ENCODE measurements around the gene C2CD4C. TPM values are rescaled to one million over a fixed set of nuclear protein-coding genes. Genes with fewer than 3 reads are reported as not detected.
A peak's percentile ranks its signal among the peaks of the same experiment; 100 is the strongest.
"Not testable (repeated sequence)": the region's sequence is repeated elsewhere in the genome, so short reads cannot be mapped to it uniquely, and the experiment has no call there.

C2CD4C gene
- total RNA-seq, 1 donor from 2014 or later, result 7.5 TPM

DNA sequence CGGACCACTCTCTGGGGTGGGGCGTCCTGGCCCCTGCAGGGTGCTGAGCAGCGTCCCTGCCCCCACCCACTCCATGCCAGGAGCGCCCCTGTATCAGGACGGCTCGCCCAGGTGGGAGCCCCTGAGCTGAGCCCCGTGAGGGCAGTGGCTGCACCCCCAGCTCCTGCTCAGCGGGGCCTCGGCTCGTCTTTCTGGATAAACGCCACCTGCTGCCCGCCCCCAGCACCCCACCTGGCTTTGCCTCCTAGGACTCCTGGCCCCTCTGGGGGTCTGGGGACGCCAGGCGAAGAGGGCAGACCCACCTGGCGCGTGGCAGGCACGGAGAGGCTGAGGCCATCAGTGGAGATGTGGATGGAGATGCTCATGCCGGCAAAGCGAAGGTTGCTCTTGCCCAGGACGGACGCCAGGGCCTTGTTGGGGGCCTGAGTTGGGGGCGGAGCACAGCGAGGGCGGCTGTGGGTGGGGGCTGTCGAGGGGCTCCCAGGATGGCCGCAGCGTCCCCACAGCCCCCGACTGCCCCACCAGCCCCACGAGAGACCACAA lies 29.5 kb upstream of the C2CD4C start:
- DNase-seq (ENCODE audit: low read depth in 2 of 2), result no peak

DNA sequence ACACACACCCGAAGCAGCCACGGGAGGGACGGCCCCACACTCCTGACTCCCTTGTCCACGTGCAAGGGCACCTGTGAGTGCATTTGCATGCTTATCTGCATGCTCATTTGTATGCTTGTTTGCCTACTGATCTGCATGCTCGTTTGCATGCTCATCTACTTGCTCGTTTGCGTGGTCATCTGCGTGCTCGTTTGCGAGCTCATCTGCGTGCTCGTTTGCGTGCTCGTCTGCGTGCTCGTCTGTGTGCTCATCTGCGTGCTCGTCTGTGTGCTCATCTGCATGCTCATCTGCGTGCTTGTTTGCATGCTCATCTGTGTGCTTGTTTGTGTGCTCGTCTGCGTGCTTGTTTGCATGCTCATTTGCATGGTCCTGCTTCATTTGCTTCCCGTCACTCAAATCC lies 28.1 kb upstream of the C2CD4C start:
- DNase-seq (ENCODE audit: low read depth in 2 of 2), result no peak

DNA sequence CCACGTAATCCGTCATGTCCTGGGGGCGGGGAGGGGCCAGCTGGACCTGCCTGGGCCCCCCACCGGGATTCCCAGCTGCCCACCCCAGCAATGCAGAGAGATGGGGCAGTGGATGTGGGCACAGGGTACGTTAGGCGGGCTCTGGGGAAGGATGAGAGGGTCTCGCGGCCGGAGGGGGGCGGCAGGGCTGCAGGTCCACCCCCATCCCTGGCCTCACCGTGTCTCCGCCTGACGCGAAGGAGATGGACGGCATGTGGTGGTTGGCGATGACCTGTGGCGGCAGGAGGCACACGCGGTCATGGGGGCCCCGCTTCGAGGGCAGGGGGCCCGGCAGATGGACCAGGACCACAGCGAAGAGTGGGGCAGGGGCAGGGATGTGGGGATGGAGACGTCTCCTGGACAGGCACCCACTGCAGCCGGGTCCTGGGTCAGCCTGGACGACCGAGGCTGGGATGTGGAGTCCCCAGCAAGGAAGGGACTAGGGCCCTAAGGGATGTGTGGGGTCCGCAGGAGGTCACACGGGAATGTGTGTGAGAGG lies 27.5 kb upstream of the C2CD4C start:
- no peak for DNase-seq (ENCODE audit: low read depth in 2 of 2)

DNA sequence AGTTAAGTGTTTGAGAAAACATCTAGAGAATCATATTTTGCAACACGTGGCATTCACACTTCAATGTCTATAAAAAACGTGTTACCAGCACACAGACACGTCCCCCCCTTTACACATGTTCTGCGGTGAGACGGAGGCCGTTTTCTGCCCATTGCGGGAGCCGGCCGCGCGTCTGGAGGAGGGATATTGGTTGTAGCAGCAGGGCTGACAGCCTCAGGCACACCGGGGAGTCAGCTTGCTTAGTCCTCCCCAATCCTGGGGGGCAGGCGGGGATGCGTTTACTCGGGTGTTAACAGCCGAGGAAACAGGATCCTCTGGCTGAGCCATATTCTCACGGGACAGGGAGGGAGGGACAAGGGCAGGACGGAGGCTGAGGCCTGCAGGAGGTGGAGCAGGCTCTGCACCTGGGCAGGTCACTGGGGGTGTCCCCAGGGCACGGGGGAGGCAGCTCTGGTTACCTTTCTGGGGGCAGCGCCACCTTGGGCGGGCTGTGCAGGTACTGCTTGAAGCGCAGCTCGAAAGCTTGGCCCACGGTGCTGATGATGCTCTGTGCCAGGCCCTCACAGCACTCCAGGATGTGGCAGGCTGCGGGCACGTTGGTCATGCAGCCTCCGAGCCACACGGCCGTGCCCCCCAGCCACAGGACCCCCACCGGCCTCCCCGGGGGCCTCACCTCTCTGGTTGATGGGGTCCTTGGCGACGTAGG lies 26.9 kb upstream of the C2CD4C start:
- no peak for DNase-seq (ENCODE audit: low read depth in 2 of 2)

DNA sequence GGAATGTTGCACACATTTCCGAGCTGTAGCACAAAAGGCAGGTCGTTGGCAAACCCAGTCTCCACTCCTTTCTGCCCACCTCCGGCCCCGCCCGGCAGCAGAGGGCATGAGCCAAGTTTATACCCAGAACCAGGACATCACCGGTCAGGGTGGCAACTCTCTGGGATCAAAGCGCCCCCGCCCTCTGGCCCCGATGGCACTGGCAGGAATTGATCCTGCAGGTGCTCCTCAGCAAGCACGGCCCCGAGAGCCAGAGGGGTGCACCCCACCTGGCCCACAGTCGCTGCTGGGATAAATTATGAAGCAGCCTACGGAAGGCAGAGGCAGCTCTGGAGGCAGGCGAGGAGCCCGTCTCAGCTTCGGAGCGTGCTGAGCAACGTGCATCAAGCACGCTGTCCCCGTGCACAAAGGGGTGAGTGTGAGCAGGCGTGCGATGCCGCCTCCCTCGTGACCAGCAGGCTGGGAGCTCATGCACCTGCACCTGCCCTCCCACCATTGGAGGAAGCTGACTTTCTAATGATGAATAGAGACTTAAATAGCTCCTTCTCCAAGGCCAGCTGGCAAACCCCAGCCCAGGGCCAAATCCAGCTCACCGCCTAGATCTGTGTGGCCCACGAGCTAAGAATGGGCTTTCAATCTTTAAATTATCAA lies 26.2 kb upstream of the C2CD4C start:
- DNase-seq (ENCODE audit: low read depth in 2 of 2), result no peak

DNA sequence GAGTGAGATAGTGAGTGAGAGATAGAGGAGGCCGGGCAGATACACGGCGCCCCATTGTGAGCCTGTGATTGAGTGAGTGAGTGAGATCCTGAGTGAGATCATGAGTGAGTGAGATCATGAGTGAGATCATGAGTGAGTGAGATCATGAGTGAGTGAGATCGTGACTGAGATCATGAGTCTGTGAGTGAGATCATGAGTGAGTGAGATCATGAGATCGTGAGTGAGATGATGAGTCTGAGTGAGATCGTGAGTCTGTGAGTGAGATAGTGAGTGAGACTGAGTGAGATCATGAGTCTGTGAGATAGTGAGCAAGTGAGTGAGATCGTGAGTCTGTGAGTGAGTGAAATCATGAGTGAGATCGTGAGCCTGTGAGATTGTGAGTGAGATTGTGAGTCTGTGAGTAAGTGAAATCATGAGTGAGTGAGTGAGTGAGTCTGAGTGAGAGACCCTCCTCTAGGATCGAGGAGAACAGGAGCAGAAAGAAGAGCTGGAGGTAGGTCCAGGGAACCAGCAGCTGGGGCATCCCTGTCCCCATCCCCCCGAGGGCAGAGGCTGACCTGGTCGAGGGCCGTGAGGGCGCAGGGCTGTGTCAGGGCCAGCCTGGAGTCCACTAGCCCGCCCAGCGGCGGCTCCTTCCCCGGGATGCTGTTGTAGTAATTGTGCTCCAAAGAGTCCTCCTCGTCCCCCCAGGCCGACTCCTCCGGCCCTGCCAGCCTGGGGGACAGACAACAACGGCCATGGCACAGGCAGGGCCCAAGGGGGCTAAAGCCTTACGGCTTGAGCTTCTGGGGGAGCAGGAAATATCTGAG lies 25.4 kb upstream of the C2CD4C start:
- DNase-seq (ENCODE audit: low read depth in 2 of 2), result no peak

DNA sequence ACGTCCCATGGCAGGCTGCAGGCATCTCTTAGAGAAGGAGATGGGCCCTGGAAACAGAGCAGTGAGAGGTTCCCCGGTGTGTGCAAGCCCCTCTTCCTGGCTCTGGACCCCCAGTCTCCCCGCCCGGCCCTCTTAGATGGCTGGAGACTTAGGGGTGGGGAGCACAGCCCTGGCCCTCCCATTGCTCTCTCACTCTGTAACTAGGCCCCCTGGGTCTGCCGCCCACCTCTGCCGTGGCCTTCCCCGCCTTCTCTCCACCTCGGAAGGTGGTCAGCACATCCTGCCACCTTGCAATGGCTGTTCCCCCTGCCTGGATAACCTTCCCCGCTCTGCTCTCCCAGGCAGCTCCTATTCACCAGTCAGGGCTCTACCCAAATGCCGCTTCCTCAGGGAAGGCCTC lies 21.8 kb upstream of the C2CD4C start:
- DNase-seq (ENCODE audit: low read depth in 2 of 2), result no peak

DNA sequence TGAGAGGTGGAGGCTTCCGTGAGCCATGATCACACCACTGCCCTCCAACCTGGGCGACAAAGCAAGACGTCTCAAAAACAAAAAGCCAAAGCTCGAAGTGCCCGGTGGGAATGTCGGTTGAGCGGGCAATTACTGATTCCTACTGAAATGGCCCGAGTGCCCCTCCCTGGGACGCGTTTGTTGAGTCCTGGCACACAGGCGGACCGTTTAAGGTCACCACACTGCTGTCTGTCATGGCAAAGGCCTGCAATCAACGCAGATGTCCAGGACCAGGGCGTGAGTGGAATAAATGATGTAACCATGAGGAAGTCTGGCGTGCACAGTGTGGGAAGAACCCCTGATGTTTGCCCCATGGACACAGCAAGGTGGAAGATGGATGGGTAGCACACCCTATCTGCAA lies 19.2 kb upstream of the C2CD4C start:
- DNase-seq (ENCODE audit: low read depth in 2 of 2), result peak in 1 of 2 donors; percentile 79

DNA sequence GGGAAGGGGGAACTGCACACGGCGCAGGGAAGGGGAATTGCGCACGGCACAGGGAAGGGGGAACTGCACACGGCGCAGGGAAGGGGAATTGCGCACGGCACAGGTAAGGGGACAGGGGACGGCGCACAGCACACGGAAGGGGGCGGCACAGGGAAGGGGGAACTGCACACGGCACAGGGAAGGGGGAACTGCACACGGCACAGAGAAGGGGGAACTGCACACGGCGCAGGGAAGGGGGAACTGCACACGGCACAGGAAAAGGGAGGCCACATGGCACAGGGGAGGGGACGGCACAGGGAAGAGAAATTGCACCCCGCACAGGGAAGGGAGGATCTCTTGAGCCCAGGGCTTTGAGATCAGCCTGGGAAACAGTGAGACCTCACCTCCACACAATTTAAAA lies 18.7 kb upstream of the C2CD4C start:
- not testable (repeated sequence) for DNase-seq (ENCODE audit: low read depth in 2 of 2)

DNA sequence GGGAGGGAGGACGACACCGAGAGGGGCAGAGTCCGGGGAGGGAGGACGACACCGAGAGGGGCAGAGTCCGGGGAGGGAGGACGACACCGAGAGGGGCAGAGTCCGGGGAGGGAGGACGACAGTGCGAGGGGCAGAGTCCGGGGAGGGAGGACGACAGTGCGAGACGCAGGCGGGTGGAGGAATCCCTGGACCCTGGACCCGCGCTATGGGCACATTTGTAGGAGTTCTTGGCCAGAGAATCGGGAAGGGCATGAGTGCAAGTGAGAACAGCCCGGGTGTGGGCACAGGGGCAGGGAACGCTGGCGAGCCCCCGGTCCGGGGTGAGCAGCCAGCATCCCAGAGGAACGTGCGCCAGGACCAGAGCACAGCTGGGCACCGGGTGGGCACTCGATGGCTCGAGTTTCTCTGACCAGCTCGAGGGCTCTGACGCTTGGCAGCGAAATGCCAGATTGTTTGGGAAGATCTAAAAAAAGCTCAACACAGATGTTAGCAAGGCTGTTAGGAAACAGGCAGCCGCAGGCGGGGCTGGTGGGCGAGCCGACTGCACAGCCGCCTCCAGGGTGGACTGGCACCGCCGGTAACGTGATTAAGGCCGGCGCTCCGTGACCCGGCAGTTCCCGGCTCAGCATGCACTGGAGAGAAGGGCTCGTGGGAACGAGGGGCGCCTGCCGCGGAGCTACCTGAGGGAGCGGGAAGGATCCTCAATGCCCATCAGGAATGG lies 17.9 kb upstream of the C2CD4C start:
- no peak for DNase-seq (ENCODE audit: low read depth in 2 of 2)

DNA sequence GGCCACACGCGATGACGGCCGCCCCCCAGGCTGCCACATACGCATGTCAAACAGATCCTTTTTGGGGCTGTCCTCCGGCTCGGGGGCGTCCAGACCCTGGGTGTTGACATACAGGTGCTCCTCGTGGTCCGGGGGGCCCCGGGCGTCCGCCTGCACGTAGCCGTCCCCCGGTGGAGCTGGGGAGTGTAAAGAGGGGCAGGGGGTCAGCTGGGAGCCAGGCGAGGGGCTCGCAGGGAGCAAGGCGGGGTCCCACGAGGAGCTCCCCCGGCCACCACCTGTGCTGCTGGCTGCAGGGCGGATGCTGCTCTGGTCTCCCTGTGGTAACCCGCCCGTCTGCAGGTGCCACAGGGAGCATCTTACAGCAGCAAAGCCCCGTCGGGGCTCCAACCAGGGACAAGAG lies 16.1 kb upstream of the C2CD4C start:
- no peak for DNase-seq (ENCODE audit: low read depth in 2 of 2)

DNA sequence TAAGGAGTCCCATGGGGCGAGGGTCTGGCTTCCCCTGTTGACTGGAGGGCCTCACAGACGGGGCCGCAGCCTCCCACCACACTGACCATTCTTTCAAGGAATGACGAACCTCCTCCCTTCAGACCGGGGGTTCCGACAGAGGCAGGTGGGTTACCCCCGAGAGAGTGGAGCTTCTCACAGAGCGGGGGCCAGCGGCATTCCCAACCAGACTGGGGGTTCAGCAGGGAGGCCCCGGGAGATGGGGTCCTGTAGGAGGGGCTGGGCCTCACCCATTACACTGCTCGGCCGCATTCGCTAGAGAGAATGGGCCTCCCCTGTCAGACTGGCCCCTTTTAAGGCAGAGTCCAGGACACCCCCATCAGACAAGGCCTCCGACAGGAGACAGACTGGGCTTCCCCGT lies 15.6 kb upstream of the C2CD4C start:
- DNase-seq (ENCODE audit: low read depth in 2 of 2), result no peak

DNA sequence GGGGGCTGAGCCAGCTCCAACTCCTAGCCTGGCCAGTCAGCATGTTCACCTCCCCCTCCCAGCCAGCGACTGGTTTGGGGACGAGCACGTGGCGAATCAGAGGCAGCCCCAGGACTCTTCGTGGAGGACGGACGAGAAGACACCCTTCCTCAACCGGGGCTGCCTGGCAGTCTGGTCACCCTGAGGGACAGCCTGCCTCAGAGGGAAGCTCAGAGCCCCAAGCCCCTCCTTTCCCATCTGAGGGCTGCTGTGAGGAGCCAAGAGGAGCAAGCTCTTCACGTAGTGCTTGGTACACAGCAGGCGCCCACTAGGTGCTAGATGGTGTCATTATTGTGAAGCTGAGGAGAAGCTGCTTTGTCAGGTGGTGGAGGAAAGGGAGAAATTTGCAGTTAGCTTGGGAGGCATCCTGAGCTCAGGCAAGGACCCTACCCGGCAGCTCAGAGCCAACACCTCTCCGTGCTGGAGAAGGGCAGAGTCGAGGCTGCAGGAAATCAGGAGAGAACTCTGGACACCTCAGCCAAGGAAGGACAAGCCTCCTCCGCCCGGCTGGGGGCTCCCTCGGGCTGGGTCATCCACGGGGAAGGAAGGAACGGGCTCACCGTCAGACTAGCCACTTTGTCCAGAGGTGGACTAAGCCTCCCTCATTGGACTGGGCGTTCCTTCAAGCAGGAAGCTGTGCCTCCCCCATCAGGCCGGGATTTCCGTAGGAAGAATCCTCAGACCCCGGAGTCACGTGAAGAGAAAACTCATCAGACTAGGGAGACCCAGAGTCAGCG lies 14.9 kb upstream of the C2CD4C start:
- no peak for DNase-seq (ENCODE audit: low read depth in 2 of 2)

DNA sequence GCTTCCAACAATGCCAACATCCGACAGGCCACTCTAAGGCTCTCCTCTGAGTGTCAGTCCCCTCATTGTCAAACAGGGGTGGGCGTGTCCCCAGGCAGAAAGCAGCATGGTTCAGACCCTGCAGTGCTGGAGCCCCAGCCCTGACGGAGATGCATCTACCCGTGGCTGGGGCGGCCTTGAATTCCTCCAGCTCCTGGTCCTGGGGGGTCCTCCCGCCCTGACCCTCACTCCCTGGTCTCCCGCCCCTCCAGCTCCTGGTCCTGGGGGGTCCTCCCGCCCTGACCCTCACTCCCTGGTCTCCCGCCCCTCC lies 13.9 kb upstream of the C2CD4C start:
- DNase-seq (ENCODE audit: low read depth in 2 of 2), result not testable (repeated sequence)

DNA sequence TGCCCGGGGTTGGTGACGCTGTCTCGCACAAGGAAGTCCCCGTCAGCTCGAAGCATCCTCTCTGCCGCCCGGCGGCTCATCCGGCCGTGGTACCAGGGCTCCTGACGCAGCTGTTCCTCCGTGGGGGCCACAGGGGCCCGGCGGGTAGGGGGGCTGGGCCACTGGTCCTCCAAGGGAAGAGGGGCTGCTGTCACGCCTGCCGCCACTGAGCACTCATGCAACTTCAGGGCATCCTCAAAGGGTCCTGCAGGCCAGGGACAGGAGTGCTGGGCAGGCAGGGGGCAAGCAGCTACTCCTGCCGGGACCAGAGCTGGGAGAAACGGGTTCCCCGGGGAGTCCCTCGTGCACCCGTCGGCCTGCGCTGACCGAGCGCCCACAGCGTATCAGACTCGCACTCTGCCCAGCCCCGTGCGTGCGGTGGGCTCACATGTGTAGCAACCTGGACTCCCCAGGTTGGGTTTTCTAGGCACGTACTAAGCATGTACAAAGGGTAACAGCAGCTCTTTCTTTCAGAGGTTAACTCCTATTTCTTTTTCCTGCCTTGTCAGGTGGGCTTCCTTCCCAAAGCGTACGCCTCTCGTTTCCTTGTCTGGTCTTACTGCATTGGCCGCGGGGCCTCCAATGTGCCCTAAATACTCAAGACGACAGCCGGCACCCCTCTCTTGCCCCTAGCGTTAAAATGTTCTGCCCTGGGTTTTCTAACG lies 13.4 kb upstream of the C2CD4C start:
- no peak for DNase-seq (ENCODE audit: low read depth in 2 of 2)

DNA sequence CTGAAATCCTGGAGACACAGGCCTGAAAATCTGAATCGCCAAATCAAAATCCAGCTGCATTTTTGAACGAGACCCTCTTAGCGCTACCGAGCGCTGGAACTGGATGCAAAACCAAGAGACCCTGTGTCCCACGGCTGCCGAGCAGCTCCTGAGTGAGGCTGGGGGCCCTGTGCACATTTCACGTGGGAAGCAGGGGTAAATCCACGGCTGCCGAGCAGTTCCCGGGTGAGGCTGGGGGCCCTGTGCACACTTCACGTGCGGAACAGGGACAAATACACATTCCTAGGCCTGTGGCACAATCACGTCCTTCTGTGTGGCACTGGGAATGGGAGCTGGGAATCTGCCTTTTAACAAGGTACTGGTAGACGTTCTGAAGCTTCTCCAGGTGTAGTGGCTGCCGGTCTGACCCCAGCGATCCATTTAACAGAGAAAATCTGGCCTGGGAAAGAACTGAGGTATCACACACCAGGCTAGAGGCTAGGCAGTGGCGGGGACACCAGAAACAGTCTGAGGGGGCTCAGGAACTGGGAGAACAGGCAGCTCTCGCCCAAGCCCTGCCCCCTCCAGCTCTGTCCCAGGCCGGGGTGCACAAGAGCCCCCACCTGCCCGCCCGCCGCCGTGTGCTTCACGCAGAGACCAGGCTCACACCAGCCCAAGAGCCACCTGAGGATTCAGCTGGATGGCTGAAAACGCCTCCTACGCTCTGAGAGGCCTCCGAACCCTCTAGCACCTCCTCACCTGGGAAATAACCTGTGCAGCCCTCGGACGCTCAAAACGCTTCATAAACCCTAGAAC lies 11.0 kb upstream of the C2CD4C start:
- no peak for DNase-seq (ENCODE audit: low read depth in 2 of 2)

DNA sequence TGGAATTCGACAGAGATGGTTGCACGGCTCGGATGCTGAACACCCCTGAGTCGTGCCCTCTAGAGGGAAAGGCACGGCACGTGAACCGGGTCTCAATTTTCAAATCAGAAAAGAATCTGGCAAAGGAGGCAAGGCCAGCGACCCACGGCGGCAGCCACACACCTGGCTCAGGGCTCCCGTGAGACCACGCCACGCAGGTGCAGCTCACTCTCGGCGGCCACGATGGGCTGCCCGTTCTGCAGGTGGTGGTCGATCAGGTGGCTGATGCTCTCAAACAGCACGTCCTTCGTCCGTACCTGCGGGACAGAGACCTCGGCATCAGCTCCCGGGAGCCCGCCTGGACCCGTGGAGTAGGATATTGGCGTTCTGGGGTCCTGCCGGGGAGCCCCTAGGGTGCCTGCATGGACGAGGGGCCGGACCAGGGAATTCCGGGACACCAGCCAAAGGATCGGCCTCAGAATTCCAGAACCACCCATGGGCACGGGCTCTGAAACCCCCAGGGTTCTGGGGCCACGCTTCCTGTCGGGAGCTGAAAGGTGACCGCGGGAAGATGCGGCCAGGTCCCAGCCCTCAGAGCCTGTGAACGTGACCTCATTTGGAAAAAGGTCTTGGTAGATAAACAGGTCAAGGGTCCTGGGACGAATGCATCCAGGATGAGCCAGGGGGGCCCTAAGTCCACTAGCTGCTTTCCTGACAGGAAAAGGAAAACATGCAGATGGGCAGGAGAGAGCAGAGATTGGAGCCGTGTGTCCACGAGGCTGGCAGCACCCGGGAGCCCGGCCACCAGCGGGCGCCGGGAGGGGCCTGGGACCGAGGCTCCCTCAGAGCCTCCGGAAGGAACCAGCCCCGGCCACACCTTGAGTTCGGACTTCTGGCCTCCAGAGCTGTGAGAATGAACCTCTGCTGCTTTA lies 10.1 kb upstream of the C2CD4C start:
- peak; percentile 25 to 92 for DNase-seq (ENCODE audit: low read depth in 2 of 2)

DNA sequence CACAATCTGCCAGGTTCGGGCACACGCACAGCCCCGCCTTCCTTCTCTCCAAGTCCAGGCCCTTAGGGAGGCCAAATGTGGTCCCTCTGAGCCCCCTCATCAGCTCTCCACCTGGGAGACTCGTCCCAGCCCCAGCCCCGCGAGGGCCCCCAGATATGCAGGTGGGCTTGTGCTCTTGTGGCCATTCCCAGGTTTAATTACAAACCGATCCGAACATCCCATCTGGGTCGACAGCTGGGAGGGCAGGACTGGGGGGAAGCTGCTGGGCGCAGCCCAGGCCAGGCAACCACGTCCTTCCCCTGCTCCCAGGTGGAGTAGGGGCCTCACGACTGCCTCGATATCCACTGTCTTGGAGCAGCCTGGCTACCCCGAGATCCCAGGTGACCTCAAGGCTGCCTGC lies 7.5 kb upstream of the C2CD4C start:
- no peak for DNase-seq (ENCODE audit: low read depth in 2 of 2)

Data from lung microvascular endothelial cell (primary cell).